Left lung (tissue), 14 donors: Measurements from ENCODE around the gene ACTL9. TPM values are rescaled to one million over a fixed set of nuclear protein-coding genes. Genes with fewer than 3 reads are reported as not detected.
"Not testable (repeated sequence)": the region's sequence is repeated elsewhere in the genome, so short reads cannot be mapped to it uniquely, and the experiment has no call there.

Experiments
- ATAC-seq: fragments of 200-7000 bp; cut with Tn5 transposase; one replicate; pipeline ENCODE4 v1.9.1; 2020; ENCODE audit warnings: moderate library complexity
- DNase-seq, 4 donors: peaks; one replicate each; pipeline ENCODE4 v3.0.0-alpha.2; 2013 to 2020
- H3K27ac ChIP-seq, 2 donors: fragments of 200-600 bp; sonication (generic) in 1 of 2; one replicate each; pipeline versions ENCODE4 v1.5.0 to v1.8.0; 2020 to 2021
- H3K27me3 ChIP-seq, 2 donors: fragments of 200-600 bp; sonication (generic) in 1 of 2; one replicate each; pipeline versions ENCODE4 v1.5.0 to v1.8.0; 2020 to 2021
- H3K36me3 ChIP-seq, 2 donors: fragments of 200-600 bp; sonication (generic) in 1 of 2; one replicate each; pipeline versions ENCODE4 v1.5.0 to v1.8.0; 2020 to 2021
- H3K4me1 ChIP-seq, 2 donors: fragments of 200-600 bp; one replicate each; pipeline ENCODE4 v1.8.0; 2021
- H3K4me3 ChIP-seq, 2 donors: fragments of 200-600 bp; sonication (generic) in 1 of 2; one replicate each; pipeline versions ENCODE4 v1.5.0 to v1.8.0; 2020 to 2021; ENCODE audit warnings: mild to moderate bottlenecking in 1 of 2
- H3K9me3 ChIP-seq, 2 donors: fragments of 200-600 bp; sonication (generic) in 1 of 2; one replicate each; pipeline versions ENCODE4 v1.5.0 to v1.8.0; 2020 to 2021
- intact Hi-C, 2 donors: fragments of 100-400 bp; cut with DNase I; formaldehyde crosslinking; loops; one replicate each; pipeline versions ENCODE4 v1.11.2 to v1.14.2; 2022
- long read RNA-seq, 12 donors: library from polyadenylated mRNA in 2 of 12; unstranded in 2 of 12; transcript quantifications; one replicate each; pipeline ENCODE4 v2.0.0 and lab custom pipeline, GENCODE V29; 2019 to 2026
- polyA plus RNA-seq, 6 donors: library from polyadenylated mRNA; unstranded; fragments of 120-200 nt; gene quantifications; one replicate each; pipeline ENCODE4 v1.2.1, GENCODE V29; 2013; ENCODE audit not compliant: insufficient read length in 6 of 6
- total RNA-seq, 2 donors: library from RNA; stranded (reverse); fragmentation: NEBNext Ultra II Directional; extraction: Animal tissue kit (Norgen Biotek cat#: 25700); gene quantifications; one replicate each; pipeline ENCODE4 v1.2.1, GENCODE V29; 2021
- TF ChIP-seq, protein P1 (sequence below), 2 donors: fragments of 200-600 bp; sonication (generic) in 1 of 2; IDR thresholded peaks; one replicate each; pipeline versions ENCODE4 v1.5.0 to v1.8.0; 2021; ENCODE audit warnings: antibody characterized with exemption in 2 of 2
- donor health status: DM: no; HTN: yes; CAD: no.
- donor health status: DM: no; HTN: no; CAD: no.

ACTL9 gene, protein sequence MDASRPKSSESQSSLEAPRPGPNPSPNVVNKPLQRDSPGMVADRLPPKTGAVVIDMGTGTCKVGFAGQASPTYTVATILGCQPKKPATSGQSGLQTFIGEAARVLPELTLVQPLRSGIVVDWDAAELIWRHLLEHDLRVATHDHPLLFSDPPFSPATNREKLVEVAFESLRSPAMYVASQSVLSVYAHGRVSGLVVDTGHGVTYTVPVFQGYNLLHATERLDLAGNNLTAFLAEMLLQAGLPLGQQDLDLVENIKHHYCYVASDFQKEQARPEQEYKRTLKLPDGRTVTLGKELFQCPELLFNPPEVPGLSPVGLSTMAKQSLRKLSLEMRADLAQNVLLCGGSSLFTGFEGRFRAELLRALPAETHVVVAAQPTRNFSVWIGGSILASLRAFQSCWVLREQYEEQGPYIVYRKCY
- total RNA-seq (not detected), polyA plus RNA-seq (not detected)
- long read RNA-seq, donor 1: 0 reads
- long read RNA-seq, donor 2: 0 reads
- long read RNA-seq, donor 3, partial matches to known transcripts: 0 of 1 reads
- long read RNA-seq, donor 3, other reads (novel, unspliced or antisense): 0 of 1 reads
- long read RNA-seq, donor 4: 0 reads
- long read RNA-seq, donor 5: 0 reads
- long read RNA-seq, donor 6: 0 reads
- long read RNA-seq, donor 7: 0 reads
- long read RNA-seq, donor 8: 0 reads
- long read RNA-seq, donor 9: 0 reads
- long read RNA-seq, donor 10: 0 reads
- long read RNA-seq, donor 11: 0 reads
- long read RNA-seq, donor 12: 0 reads

- ATAC-seq: no peak
- H3K27ac ChIP-seq: no peak within 1 kb of the TSS
- H3K9me3 ChIP-seq: no peaks in the 10 kb centered on the region
- H3K4me1 ChIP-seq: no peaks in the 10 kb centered on the region
- H3K36me3 ChIP-seq: no peaks in the 10 kb centered on the region
- DNase-seq: no peak
- H3K27me3 ChIP-seq: peaks cover 0 to 88% of the 10 kb centered on the region in 2 donors
- TF ChIP-seq, protein P1, sequence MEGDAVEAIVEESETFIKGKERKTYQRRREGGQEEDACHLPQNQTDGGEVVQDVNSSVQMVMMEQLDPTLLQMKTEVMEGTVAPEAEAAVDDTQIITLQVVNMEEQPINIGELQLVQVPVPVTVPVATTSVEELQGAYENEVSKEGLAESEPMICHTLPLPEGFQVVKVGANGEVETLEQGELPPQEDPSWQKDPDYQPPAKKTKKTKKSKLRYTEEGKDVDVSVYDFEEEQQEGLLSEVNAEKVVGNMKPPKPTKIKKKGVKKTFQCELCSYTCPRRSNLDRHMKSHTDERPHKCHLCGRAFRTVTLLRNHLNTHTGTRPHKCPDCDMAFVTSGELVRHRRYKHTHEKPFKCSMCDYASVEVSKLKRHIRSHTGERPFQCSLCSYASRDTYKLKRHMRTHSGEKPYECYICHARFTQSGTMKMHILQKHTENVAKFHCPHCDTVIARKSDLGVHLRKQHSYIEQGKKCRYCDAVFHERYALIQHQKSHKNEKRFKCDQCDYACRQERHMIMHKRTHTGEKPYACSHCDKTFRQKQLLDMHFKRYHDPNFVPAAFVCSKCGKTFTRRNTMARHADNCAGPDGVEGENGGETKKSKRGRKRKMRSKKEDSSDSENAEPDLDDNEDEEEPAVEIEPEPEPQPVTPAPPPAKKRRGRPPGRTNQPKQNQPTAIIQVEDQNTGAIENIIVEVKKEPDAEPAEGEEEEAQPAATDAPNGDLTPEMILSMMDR (IDR thresholded peaks at IDR 0.05): no peak
- intact Hi-C loops: no loop called here
- H3K4me3 ChIP-seq: no peak within 1 kb of the TSS
Observed at GRCh38 chr19:8698433-8699063, at the start of gene ACTL9. Gene ACTL9, minus strand, starts transcription at chr19:8698795. Its CDS starts 94 bp downstream, at chr19:8698701.

- intact Hi-C loops, H3K27ac ChIP-seq, H3K36me3 ChIP-seq, DNase-seq, H3K9me3 ChIP-seq, H3K4me1 ChIP-seq, H3K4me3 ChIP-seq, H3K27me3 ChIP-seq, ATAC-seq: not testable (repeated sequence)
Observed at GRCh38 chr19:8739291-8740065, 40.9 kb upstream of the ACTL9 start.

DNA sequence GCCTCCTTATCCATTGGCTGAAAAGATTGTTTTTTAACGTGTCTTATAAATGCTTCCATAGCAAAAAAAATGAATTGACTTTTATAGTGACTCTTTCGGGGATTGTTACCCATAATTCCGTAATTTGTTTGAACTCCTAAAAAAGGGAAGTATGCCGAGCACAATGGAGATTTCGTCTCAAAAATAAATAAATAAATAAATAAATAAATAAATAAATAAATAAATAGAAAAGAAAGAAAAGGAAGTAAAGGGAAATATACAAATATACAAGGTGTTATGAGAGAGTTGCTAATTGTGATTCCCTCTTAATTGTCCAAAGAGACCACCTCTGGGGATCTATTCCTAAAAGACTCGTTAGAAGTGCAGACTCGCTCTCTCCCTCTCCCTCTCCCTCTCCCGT, 39.8 kb upstream of the ACTL9 start:
- Histone ChIP-seq H3K9me3 (no peaks in the 10 kb centered on the region), H3K27ac (no peak overlapping the region), H3K27me3 (no peaks in the 10 kb centered on the region), H3K36me3 (no peaks in the 10 kb centered on the region), H3K4me3 (no peak overlapping the region), H3K4me1 (no peaks in the 10 kb centered on the region)
- DNase-seq (no peak), ATAC-seq (no peak)
- intact Hi-C loops: no loop called here
- TF ChIP-seq, protein P1 (IDR thresholded peaks at IDR 0.05): no peak

DNA sequence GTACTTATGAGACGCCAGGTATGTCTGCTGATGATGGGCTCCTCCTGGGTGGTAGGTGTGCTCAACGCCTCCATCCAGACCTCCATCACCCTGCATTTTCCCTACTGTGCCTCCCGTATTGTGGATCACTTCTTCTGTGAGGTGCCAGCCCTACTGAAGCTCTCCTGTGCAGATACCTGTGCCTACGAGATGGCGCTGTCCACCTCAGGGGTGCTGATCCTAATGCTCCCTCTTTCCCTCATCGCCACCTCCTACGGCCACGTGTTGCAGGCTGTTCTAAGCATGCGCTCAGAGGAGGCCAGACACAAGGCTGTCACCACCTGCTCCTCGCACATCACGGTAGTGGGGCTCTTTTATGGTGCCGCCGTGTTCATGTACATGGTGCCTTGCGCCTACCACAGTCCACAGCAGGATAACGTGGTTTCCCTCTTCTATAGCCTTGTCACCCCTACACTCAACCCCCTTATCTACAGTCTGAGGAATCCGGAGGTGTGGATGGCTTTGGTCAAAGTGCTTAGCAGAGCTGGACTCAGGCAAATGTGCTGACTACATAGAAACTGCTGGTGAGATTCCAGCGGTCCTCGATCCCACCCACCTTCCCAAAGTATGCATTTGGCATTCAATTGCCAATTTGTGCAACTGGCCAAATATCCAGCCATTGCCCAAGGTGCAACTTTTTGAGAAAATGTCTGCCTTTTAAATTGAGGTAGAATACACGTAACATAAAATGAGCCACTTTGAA, 33.0 kb upstream of the ACTL9 start:
- DNase-seq (no peak), ATAC-seq (no peak)
- Histone ChIP-seq H3K27me3 (no peaks in the 10 kb centered on the region), H3K4me1 (no peaks in the 10 kb centered on the region), H3K36me3 (no peaks in the 10 kb centered on the region), H3K9me3 (no peaks in the 10 kb centered on the region), H3K27ac (no peak overlapping the region), H3K4me3 (no peak overlapping the region)
- intact Hi-C loops: no loop called here
- TF ChIP-seq, protein P1 (IDR thresholded peaks at IDR 0.05): no peak

DNA sequence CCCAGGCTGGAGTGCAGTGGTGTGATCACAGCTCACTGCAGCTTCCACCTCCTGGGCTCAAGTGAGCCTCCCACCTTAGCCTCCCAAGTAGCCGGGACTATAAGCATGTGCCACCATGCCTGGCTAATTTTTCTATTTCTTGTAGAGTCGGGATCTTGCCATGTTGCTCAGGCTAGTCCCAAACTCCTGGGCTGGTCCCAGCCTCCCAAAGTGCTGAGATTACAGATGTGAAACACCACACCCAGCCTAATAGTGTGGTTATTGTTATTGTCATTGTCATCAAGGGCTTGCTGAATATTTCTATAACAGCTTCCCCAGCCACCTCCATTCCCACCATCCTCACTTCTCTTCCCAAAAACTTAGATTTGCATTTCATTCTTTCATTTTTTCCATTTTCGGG, 25.7 kb upstream of the ACTL9 start:
- intact Hi-C loops: no loop called here
- Histone ChIP-seq H3K27ac (no peak overlapping the region), H3K27me3 (peaks cover 0 to 16% of the 10 kb centered on the region in 2 donors), H3K4me1 (no peaks in the 10 kb centered on the region), H3K9me3 (no peaks in the 10 kb centered on the region), H3K36me3 (no peaks in the 10 kb centered on the region), H3K4me3 (no peak overlapping the region)
- TF ChIP-seq, protein P1 (IDR thresholded peaks at IDR 0.05): no peak
- ATAC-seq (no peak), DNase-seq (no peak)
